GM06990 (cell line): Measurements from ENCODE around the gene APBB2.

ENCODE experiments used
- DNase-seq: peaks from one replicate; pipeline ENCODE4 v3.0.0-alpha.2; 2011; ENCODE audit not compliant: insufficient read length; ENCODE audit errors: extremely low read depth
- H3K27me3 ChIP-seq: replicated peaks from 2 replicates; pipeline ENCODE4 v1.6.0; 2011; ENCODE audit warnings: low read length; ENCODE audit not compliant: control insufficient read depth, insufficient read depth
- H3K36me3 ChIP-seq: 2 replicates; pipeline ENCODE4 v1.5.1; 2011; ENCODE audit warnings: low read length; ENCODE audit not compliant: control insufficient read depth, insufficient read depth
- H3K4me3 ChIP-seq: replicated peaks from 2 replicates; pipeline ENCODE4 v1.5.1; 2011; ENCODE audit warnings: low read depth, mild to moderate bottlenecking, control low read depth, low read length
- CTCF ChIP-seq: IDR thresholded peaks from 2 replicates; pipeline ENCODE4 v1.5.1; 2011; ENCODE audit warnings: low read length, control low read depth, mild to moderate bottlenecking, inconsistent platforms; ENCODE audit not compliant: insufficient read depth, poor library complexity, severe bottlenecking

Gene APBB2

GRCh38 chr4:41257257-41257901 is 43.0 kb upstream of the APBB2 start:
- no peak for TF ChIP-seq CTCF
- peak overlapping the region; percentile 68 for H3K4me3 ChIP-seq

GRCh38 chr4:41256740-41257256 is 42.5 kb upstream of the APBB2 start, which contains the start of gene UCHL1:
TSS of gene UCHL1 (plus strand) at chr4:41256928. CDS start at chr4:41256977, 49 bp downstream.
- DNase-seq: peak; percentile 88
- Histone ChIP-seq H3K27me3 (no peaks in the 10 kb centered on the region), H3K36me3 (no peaks in the 10 kb centered on the region), H3K4me3 (peak within 1 kb of the TSS; percentile 68)
- no peak for TF ChIP-seq CTCF

More at GRCh38 chr4:41257257-41257901, 43.0 kb upstream of the APBB2 start:
- Histone ChIP-seq H3K36me3 (no peaks in the 10 kb centered on the region), H3K27me3 (no peaks in the 10 kb centered on the region)
- peak; percentile 80 for DNase-seq

GRCh38 chr4:41256131-41256739 is 41.9 kb upstream of the APBB2 start:
- no peaks in the 10 kb centered on the region for H3K27me3 ChIP-seq
- DNase-seq: no peak
- peak overlapping the region; percentile 68 for H3K4me3 ChIP-seq
- TF ChIP-seq CTCF: no peak
- no peaks in the 10 kb centered on the region for H3K36me3 ChIP-seq

- Histone ChIP-seq H3K36me3 (no peaks in the 10 kb centered on the region), H3K27me3 (no peaks in the 10 kb centered on the region), H3K4me3 (no peak overlapping the region)
- TF ChIP-seq CTCF: no peak
- no peak for DNase-seq
These were observed 31.6 kb upstream of the APBB2 start for GRCh38 chr4:41245983-41246382.

- no peak for DNase-seq
- H3K4me3 ChIP-seq: no peak overlapping the region
- no peak for TF ChIP-seq CTCF
- no peaks in the 10 kb centered on the region for H3K27me3 ChIP-seq
- H3K36me3 ChIP-seq: no peaks in the 10 kb centered on the region
These were observed 27.6 kb upstream of the APBB2 start for GRCh38 chr4:41241919-41242318.
